Bladder microvascular endothelial cell (primary cell): ENCODE measurements around the gene GPER1. TPM values are rescaled to one million over a fixed set of nuclear protein-coding genes. Genes with fewer than 3 reads are reported as not detected.

Experiments used
- total RNA-seq: library from RNA; depleted of rRNA; stranded (reverse); fragments of >200 nt; gene quantifications from 2 replicates; pipeline ENCODE4 v1.2.3, GENCODE V29; 2014

Gene GPER1
- total RNA-seq = 0.32 and 1.1 TPM in 2 replicates

DNA sequence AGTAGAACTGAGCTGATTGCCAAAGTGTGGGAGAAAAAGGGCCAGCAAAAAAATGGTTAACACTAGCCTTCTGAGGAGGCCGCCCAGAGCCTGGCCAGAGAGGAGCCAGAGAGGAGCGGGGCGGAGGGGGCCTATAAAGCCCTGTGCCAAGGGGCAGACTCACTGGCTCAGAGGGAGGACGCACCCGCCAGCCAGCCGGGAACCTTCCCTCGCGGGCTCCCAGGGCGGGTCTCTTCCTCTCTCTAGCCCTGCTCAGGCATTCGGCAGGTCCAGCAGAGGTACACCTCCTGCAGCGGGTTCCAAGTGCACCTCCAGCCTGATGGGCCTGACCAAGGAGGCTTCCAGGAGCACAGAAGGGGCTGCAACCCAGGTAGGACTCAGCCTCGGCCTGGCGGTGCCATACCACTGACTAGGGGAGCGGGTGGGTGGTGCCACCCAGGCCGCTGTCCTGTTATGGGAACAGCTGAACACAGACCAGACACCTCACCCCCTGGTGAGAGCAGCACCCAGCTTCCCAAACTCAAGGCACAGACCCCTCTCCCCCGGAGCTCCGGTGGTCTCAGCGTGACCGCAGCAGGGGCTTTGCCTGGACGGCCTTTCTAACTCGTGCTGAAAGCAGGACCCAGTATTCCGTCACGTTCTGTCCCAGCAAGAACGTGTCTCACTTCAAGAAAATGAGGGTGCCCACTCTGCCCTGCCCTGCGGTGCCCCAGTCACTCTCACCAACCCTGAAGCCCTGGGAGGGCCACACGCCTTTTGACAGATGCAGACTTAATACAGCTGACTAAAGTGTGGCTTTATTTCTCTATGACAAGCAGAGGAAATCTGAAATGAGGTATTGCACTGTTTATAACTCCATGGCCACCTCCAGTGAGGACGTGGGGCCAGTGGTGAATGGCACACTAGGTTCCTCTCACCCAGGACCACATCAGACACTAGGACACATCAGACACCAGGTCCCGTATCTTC, at the start of gene GPER1:
GPER1 (plus strand) TSS at position 162 of the 969 bp plus-strand sequence. CDS start 3,616 bp downstream, outside the sequence.

GRCh38 chr7:1044189-1045068, 43.5 kb upstream of the GPER1 start, which contains the start of gene GPR146:
GPR146 (plus strand) TSS chr7:1044546; CDS start chr7:1057516, 12,970 bp downstream.

Other genes with a start within 250 kb of the GPER1 start
- 28.7 and 41.2 TPM in 2 replicates for gene GET4, start 211.6 kb upstream of the GPER1 start, total RNA-seq
- gene ADAP1, start 133.4 kb upstream of the GPER1 start, total RNA-seq = 1.1 and 4.3 TPM in 2 replicates
- 4.2 and 10.1 TPM in 2 replicates for gene COX19, start 112.6 kb upstream of the GPER1 start, total RNA-seq
- gene CYP2W1, start 104.9 kb upstream of the GPER1 start, total RNA-seq = not detected in 2 replicates
- 32.9 and 48.2 TPM in 2 replicates for gene GPR146, start 43.6 kb upstream of the GPER1 start, total RNA-seq
- 9.9 and 18.6 TPM in 2 replicates for gene ZFAND2A, start 72.1 kb downstream of the GPER1 start, total RNA-seq
- not detected in 2 replicates for gene UNCX, start 144.8 kb downstream of the GPER1 start, total RNA-seq